A673 (cell line): ENCODE measurements around the gene UGT1A7.

Source experiments
- EZH2 ChIP-seq: fragments of 200-600 bp; sonication (generic); IDR thresholded peaks from 2 replicates; pipeline ENCODE4 v1.6.1; 2017; ENCODE audit warnings: borderline replicate concordance, low read depth, mild to moderate bottlenecking, mixed read lengths, antibody characterized with exemption, low read length; ENCODE audit not compliant: poor library complexity, severe bottlenecking
- TF ChIP-seq, protein P1 (sequence below): fragments of 300-800, 200-600 bp; sonication (generic); conservative IDR thresholded peaks from 2 replicates; pipeline ENCODE4 v1.5.1; 2017; ENCODE audit warnings: low read depth, mild to moderate bottlenecking, antibody characterized with exemption, low read length, moderate library complexity, mixed read lengths

DNA sequence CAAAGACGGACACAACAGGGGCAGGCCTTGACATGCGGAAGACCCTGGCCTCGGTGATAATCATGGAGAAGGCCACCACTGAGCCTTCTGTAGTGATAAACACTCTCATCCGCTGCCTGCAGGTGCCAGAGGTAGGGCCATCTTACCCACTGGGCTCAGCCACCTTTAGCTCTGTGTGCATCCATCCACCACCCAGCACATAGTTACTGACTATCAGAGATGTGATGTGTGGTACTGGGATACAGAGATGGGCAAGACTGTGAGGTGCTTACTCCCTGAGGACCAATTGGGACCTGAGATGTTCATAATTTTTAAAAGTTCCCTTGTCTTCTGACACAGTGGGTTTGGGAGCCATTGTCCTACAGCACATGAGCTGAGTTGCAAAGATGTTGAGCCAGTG is 98.0 kb downstream of the UGT1A7 start:
- TF ChIP-seq, protein P1, sequence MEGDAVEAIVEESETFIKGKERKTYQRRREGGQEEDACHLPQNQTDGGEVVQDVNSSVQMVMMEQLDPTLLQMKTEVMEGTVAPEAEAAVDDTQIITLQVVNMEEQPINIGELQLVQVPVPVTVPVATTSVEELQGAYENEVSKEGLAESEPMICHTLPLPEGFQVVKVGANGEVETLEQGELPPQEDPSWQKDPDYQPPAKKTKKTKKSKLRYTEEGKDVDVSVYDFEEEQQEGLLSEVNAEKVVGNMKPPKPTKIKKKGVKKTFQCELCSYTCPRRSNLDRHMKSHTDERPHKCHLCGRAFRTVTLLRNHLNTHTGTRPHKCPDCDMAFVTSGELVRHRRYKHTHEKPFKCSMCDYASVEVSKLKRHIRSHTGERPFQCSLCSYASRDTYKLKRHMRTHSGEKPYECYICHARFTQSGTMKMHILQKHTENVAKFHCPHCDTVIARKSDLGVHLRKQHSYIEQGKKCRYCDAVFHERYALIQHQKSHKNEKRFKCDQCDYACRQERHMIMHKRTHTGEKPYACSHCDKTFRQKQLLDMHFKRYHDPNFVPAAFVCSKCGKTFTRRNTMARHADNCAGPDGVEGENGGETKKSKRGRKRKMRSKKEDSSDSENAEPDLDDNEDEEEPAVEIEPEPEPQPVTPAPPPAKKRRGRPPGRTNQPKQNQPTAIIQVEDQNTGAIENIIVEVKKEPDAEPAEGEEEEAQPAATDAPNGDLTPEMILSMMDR = no peak
- no peak for TF ChIP-seq EZH2
